Neural crest cell (in vitro differentiated cells): Measurements from ENCODE around the gene PLA2G6. TPM values are rescaled to one million over a fixed set of nuclear protein-coding genes. Genes with fewer than 3 reads are reported as not detected.

Source experiments
- DNase-seq: peaks from one replicate; pipeline ENCODE4 v3.0.0; 2021; ENCODE audit warnings: low read depth, mixed read lengths, low spot score
- H3K27ac Mint-ChIP-seq: one replicate; pipeline ENCODE4 v1.8.0; 2021; ENCODE audit warnings: mild to moderate bottlenecking, mixed read lengths; ENCODE audit not compliant: unreplicated experiment
- H3K27me3 Mint-ChIP-seq: 2 replicates; pipeline ENCODE4 v1.8.0; 2021; ENCODE audit warnings: low read depth, mild to moderate bottlenecking, mixed read lengths
- H3K36me3 Mint-ChIP-seq: 2 replicates; pipeline ENCODE4 v1.8.0; 2021; ENCODE audit warnings: low read depth, mild to moderate bottlenecking, mixed read lengths
- H3K4me1 Mint-ChIP-seq: 2 replicates; pipeline ENCODE4 v1.8.0; 2021; ENCODE audit warnings: mixed read lengths
- H3K4me3 Mint-ChIP-seq: one replicate; pipeline ENCODE4 v1.8.0; 2021; ENCODE audit warnings: mild to moderate bottlenecking, mixed read lengths
- H3K9me3 Mint-ChIP-seq: 2 replicates; pipeline ENCODE4 v1.8.0; 2021; ENCODE audit warnings: mixed read lengths
- CTCF ChIP-seq: fragments of 200-600 bp; sonication (generic); conservative IDR thresholded peaks from 2 replicates; pipeline ENCODE4 v1.5.0; 2021; ENCODE audit warnings: antibody characterized with exemption, mild to moderate bottlenecking
- total RNA-seq: library from RNA; stranded (reverse); gene quantifications from 2 replicates; pipeline ENCODE4 v1.2.1, GENCODE V29; 2021

The PLA2G6 gene
- total RNA-seq, 1 donor from 2014 or later = 11.0 TPM

- peaks cover 3% of the 10 kb centered on the region for H3K36me3 Mint-ChIP-seq
- H3K4me3 Mint-ChIP-seq = peak overlapping the region; percentile 44
- H3K4me1 Mint-ChIP-seq = peaks cover 41% of the 10 kb centered on the region
- no peak for DNase-seq
- no peaks in the 10 kb centered on the region for H3K9me3 Mint-ChIP-seq
- TF ChIP-seq CTCF = no peak
- no peaks in the 10 kb centered on the region for H3K27me3 Mint-ChIP-seq
- peak overlapping the region; percentile 88 for H3K27ac Mint-ChIP-seq
Observed at GRCh38 chr22:38066381-38067027, 115.1 kb downstream of the PLA2G6 start.

DNA sequence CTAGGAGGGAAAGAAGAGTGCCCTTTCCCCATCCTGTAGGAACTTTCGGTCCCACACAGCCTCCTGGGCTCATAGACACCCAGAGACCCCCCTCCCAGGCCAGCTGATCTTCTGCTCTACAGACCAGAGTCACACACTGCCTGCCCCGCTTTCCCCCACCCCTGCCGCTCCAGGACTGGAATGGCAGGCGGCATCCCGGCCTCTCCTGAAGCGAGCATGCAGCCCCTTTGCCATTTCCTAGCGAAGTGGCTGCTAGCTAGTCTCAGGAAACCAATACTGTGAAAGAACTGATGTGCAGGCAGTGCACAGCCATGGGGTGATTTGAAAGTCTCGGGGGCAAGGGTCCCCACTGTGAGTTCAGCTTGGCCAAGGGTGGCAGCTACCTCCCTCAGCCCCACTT lies 116.1 kb downstream of the PLA2G6 start:
- no peak overlapping the region for H3K27ac Mint-ChIP-seq

GRCh38 chr22:38062791-38063190 lies 118.8 kb downstream of the PLA2G6 start:
- TF ChIP-seq CTCF = no peak
- peaks cover 24% of the 10 kb centered on the region for H3K4me1 Mint-ChIP-seq
- H3K4me3 Mint-ChIP-seq = no peak overlapping the region
- peak overlapping the region; percentile 44 for H3K27ac Mint-ChIP-seq
- H3K27me3 Mint-ChIP-seq = no peaks in the 10 kb centered on the region
- no peak for DNase-seq
- H3K9me3 Mint-ChIP-seq = no peaks in the 10 kb centered on the region
- H3K36me3 Mint-ChIP-seq = peaks cover 5% of the 10 kb centered on the region

More for the DNA sequence above, 116.1 kb downstream of the PLA2G6 start:
- peaks cover 38% of the 10 kb centered on the region for H3K4me1 Mint-ChIP-seq
- peaks cover 3% of the 10 kb centered on the region for H3K36me3 Mint-ChIP-seq
- DNase-seq = no peak
- H3K9me3 Mint-ChIP-seq = no peaks in the 10 kb centered on the region
- TF ChIP-seq CTCF = no peak
- H3K4me3 Mint-ChIP-seq = no peak overlapping the region
- H3K27me3 Mint-ChIP-seq = no peaks in the 10 kb centered on the region

Other genes starting within 250 kb of the PLA2G6 start
- 0.79 and 1.5 TPM in 2 replicates for gene C22orf23, start 228.2 kb downstream of the PLA2G6 start, total RNA-seq
- 137 and 143 TPM in 2 replicates for gene POLR2F, start 228.1 kb downstream of the PLA2G6 start, total RNA-seq
- gene SOX10, start 197.3 kb downstream of the PLA2G6 start, total RNA-seq = 279 and 293 TPM in 2 replicates
- gene PICK1, start 124.4 kb downstream of the PLA2G6 start, total RNA-seq = 20.1 and 24.0 TPM in 2 replicates
- gene SLC16A8, start 97.6 kb downstream of the PLA2G6 start, total RNA-seq = 0.26 TPM in 1 of 2 replicates, not detected in the other
- gene BAIAP2L2, start 71.1 kb downstream of the PLA2G6 start, total RNA-seq = 0.51 and 0.52 TPM in 2 replicates
- gene MAFF, start 20.2 kb upstream of the PLA2G6 start, total RNA-seq = 3.9 and 5.4 TPM in 2 replicates
- 58.3 and 60.3 TPM in 2 replicates for gene TMEM184B, start 91.2 kb upstream of the PLA2G6 start, total RNA-seq
- gene CSNK1E, start 135.6 kb upstream of the PLA2G6 start, total RNA-seq = 243 and 250 TPM in 2 replicates